Activated naive CD8-positive, alpha-beta T cell (primary cell): Measurements from ENCODE around the gene SLC41A1.
A peak's percentile ranks its signal among the peaks of the same experiment; 100 is the strongest.

Experiments
- H3K27ac Mint-ChIP-seq: one replicate; pipeline ENCODE4 v1.8.0; 2021; ENCODE audit warnings: mixed read lengths
- H3K27me3 Mint-ChIP-seq: one replicate; pipeline ENCODE4 v1.8.0; 2021; ENCODE audit warnings: mixed read lengths
- H3K36me3 Mint-ChIP-seq: one replicate; pipeline ENCODE4 v1.8.0; 2021; ENCODE audit warnings: mixed read lengths
- H3K4me1 Mint-ChIP-seq: one replicate; pipeline ENCODE4 v1.8.0; 2021; ENCODE audit warnings: low read depth, mixed read lengths
- H3K4me3 Mint-ChIP-seq: one replicate; pipeline ENCODE4 v1.8.0; 2021; ENCODE audit warnings: mild to moderate bottlenecking, mixed read lengths
- H3K9me3 Mint-ChIP-seq: one replicate; pipeline ENCODE4 v1.8.0; 2021; ENCODE audit warnings: low read depth, mixed read lengths

SLC41A1 gene

GRCh38 chr1:205805082-205805711 lies 7.8 kb downstream of the SLC41A1 start:
- Mint-ChIP-seq H3K36me3 (peaks cover 3% of the 10 kb centered on the region), H3K27me3 (no peaks in the 10 kb centered on the region), H3K4me1 (peaks cover 70% of the 10 kb centered on the region), H3K4me3 (peak overlapping the region; percentile 77), H3K27ac (peak overlapping the region; percentile 89), H3K9me3 (no peaks in the 10 kb centered on the region)

- peaks cover 3% of the 10 kb centered on the region for H3K36me3 Mint-ChIP-seq
- peak overlapping the region; percentile 52 for H3K27ac Mint-ChIP-seq
- H3K27me3 Mint-ChIP-seq = no peaks in the 10 kb centered on the region
- H3K9me3 Mint-ChIP-seq = no peaks in the 10 kb centered on the region
- H3K4me3 Mint-ChIP-seq = peak overlapping the region; percentile 77
- peaks cover 65% of the 10 kb centered on the region for H3K4me1 Mint-ChIP-seq
Observed at GRCh38 chr1:205804605-205805004, 8.4 kb downstream of the SLC41A1 start.

DNA sequence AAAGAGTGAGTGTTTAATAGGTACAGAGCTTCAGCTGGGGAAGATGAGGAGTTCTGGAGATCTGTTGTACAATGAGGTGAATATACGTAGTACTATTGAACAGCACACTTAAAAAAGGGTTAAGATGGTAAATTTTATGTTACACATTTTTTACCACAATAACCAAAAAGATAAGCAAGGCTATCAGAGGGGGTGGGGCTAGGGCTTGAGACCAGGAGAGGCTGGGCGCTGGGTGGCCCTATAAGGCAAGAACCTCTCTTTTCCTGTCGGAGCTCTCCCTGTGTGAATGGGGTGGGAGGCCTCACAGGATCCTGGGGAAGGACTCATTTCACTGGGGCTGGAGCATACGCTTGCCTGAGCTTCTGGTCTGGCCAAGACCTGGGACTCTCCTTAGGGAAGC lies 9.0 kb downstream of the SLC41A1 start:
- Mint-ChIP-seq H3K9me3 (no peaks in the 10 kb centered on the region), H3K4me3 (no peak overlapping the region), H3K4me1 (peaks cover 59% of the 10 kb centered on the region)

DNA sequence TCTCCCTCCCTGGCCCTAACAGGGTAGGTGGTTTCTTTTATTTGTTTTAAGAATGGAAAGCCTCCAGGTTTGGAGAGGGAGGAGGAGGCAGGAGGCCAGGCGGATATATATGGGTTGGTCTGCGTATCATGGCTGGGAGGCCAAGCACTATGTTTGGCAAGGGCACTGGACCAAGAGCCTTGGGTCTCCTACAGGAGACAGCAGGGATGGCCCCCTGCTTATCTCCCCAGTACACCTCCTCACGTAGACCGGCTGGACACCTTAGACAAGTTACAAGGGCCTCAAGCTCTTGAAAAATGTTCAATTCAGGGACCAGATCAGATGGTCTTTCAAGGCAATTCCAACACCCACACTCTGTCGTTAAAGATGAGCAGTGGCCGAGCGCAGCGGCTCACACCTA lies 10.9 kb downstream of the SLC41A1 start:
- Mint-ChIP-seq H3K27me3 (no peaks in the 10 kb centered on the region), H3K4me3 (no peak overlapping the region), H3K4me1 (peaks cover 45% of the 10 kb centered on the region), H3K27ac (no peak overlapping the region), H3K9me3 (no peaks in the 10 kb centered on the region), H3K36me3 (no peaks in the 10 kb centered on the region)

More for the DNA sequence above, 9.0 kb downstream of the SLC41A1 start:
- H3K36me3 Mint-ChIP-seq = no peaks in the 10 kb centered on the region
- no peak overlapping the region for H3K27ac Mint-ChIP-seq
- no peaks in the 10 kb centered on the region for H3K27me3 Mint-ChIP-seq

DNA sequence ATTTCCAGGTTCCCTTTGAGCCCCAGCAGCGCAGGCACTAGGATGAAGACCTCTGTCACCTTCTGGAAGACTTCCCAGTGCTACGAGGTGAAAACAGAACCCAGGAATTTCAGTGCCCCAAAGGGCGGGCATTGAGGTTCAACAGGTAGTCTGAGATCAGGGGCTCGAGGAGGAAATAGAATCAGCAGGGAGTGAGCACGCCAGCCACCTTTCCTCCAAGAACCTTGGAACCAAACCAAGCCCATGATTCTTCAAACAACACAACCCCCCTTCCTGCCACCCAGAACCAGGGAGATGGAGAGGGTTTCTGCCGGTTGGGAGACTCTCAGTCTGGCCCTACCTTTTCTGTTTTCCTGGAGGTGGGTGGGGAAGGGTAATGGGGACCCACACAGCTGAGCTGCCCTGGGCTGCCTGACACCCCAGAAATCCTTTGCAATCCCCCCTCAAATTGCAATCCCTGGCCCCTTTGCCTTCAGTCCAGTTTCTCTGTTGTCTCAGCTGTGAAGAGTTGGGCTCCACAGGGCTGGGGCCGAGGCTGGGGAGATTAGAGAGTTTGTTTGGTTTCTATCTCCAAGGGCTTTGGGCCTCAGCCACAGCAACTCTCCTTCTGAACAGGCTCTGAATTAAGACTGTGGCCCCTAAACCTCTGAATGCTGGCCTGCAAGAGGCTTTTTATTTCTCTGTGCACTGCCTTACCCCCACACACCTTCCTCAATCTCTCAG lies 11.9 kb downstream of the SLC41A1 start:
- Mint-ChIP-seq H3K27ac (peak overlapping the region; percentile 58), H3K9me3 (no peaks in the 10 kb centered on the region), H3K4me3 (no peak overlapping the region), H3K4me1 (peaks cover 37% of the 10 kb centered on the region), H3K27me3 (no peaks in the 10 kb centered on the region), H3K36me3 (no peaks in the 10 kb centered on the region)

DNA sequence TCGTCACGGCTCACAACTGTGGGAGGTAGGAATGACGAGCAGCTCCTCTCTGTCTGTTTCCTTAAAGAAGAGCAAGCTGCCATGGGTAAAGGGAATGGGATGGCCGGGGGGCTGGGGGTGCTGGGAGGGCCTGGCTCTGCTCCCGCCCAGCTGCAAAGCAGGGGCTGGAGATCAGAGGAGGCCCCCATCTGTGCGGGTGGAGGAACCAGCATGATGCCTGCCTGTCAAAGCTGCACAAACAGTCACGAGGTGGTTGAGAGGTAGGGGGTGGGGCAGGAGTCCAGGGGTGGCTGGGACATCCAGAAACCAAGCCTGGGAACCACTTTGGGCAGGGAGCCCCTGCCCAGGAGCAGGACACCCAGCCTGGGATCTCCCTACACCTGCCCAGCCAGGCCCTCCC lies 12.6 kb downstream of the SLC41A1 start:
- H3K27ac Mint-ChIP-seq = no peak overlapping the region
- no peak overlapping the region for H3K4me3 Mint-ChIP-seq
- H3K27me3 Mint-ChIP-seq = no peaks in the 10 kb centered on the region
- H3K36me3 Mint-ChIP-seq = no peaks in the 10 kb centered on the region
- H3K4me1 Mint-ChIP-seq = peaks cover 29% of the 10 kb centered on the region
- no peaks in the 10 kb centered on the region for H3K9me3 Mint-ChIP-seq

- no peak overlapping the region for H3K27ac Mint-ChIP-seq
Observed at GRCh38 chr1:205798577-205798976, 14.4 kb downstream of the SLC41A1 start.

DNA sequence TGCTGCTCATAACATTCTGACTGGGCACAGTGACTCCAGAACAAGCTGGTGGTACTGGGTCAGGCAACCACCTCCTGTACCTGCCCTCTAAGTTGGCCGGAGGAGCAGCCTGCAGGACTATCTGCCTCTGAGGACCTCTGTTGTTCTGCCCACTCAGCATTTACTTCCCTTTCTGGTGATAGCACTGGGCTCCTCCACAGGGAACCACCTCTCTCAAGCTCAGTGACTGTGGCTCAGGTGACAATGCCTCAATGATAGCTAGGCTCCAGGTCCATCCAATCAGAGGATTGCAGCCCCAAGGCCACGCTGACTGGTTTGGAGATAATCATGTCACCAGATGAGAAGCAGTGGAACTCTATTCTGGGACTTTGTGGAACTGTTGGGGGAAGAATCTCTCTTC lies 15.8 kb downstream of the SLC41A1 start:
- Mint-ChIP-seq H3K27me3 (no peaks in the 10 kb centered on the region), H3K27ac (peak overlapping the region; percentile 22), H3K4me1 (peaks cover 6% of the 10 kb centered on the region), H3K36me3 (no peaks in the 10 kb centered on the region), H3K9me3 (no peaks in the 10 kb centered on the region), H3K4me3 (no peak overlapping the region)

More at GRCh38 chr1:205798577-205798976, 14.4 kb downstream of the SLC41A1 start:
- Mint-ChIP-seq H3K4me1 (peaks cover 12% of the 10 kb centered on the region), H3K4me3 (no peak overlapping the region), H3K36me3 (no peaks in the 10 kb centered on the region), H3K9me3 (no peaks in the 10 kb centered on the region), H3K27me3 (no peaks in the 10 kb centered on the region)

DNA sequence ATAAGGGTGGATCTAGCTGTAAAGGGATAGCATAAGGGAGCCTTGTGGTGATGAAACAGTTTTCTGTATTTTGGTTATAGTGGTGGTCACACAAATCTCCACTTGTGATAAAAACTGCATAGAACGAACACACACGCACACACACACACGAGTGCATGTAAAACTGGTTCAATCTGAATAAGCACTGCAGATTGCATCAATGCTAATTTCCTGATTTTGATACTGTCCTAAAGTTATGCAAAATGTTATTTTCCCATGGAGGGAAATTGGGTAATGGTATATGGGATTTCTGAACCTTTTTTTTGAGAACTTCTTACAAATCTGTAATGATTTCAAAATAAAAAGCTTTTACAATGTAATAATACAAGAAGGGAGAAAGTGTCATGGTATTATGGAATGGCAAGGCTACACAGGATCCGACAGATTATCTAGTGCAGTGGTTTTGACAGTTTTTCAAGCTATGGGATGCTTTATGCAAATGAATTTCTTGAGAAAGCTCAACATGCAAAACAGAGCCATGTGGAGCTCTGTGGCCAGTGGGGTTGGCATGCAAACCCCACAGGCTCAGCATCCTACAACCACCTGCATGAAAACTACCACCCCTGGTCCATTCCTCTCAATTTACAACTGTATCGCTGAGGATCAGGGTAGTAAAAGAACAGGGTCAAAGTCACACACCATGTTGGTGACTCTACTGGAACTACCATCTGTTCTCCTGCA lies 18.8 kb downstream of the SLC41A1 start:
- Mint-ChIP-seq H3K27me3 (no peaks in the 10 kb centered on the region), H3K36me3 (no peaks in the 10 kb centered on the region), H3K4me1 (no peaks in the 10 kb centered on the region), H3K27ac (no peak overlapping the region), H3K9me3 (no peaks in the 10 kb centered on the region), H3K4me3 (no peak overlapping the region)

DNA sequence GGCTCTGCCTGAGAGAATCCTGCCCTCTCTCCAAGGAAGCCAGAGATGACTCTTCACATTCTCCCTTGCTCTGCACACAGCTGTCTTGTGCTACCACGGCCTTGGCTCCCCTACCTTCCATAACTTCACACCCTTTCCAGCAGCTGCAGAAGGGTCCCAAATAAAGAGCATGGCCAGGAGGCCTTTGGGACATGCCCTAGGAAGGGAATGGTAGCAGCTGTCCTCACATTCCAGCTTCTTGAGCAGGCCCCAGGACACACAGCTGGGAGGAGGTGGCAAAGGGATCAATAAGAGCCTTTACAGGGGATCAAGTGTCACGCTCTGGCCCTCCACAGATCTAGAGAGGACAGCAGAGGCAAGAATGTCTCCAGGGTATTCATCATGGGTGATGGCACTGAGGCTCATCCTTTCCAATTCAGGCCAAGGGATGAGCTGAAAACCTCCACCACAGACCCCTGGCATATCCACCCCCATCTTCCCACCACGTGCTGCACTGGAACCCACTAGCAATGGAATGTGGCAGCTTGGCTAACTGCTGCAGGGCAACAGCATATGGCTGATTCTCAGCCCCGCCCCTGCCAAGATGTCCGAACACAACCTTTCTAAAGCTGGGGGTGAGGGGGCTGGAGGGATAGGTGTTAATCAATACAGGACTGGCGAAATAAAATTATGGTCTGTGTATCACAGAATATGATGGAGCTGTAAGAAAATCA lies 19.9 kb downstream of the SLC41A1 start:
- Mint-ChIP-seq H3K4me3 (no peak overlapping the region), H3K27me3 (no peaks in the 10 kb centered on the region), H3K36me3 (no peaks in the 10 kb centered on the region), H3K9me3 (no peaks in the 10 kb centered on the region), H3K27ac (peak overlapping the region; percentile 6), H3K4me1 (no peaks in the 10 kb centered on the region)

- H3K36me3 Mint-ChIP-seq = no peaks in the 10 kb centered on the region
Observed at GRCh38 chr1:205792481-205792881, 20.5 kb downstream of the SLC41A1 start.

GRCh38 chr1:205791568-205792180 lies 21.3 kb downstream of the SLC41A1 start:
- Mint-ChIP-seq H3K9me3 (no peaks in the 10 kb centered on the region), H3K27me3 (no peaks in the 10 kb centered on the region), H3K27ac (no peak overlapping the region), H3K4me3 (no peak overlapping the region), H3K36me3 (no peaks in the 10 kb centered on the region), H3K4me1 (no peaks in the 10 kb centered on the region)

More at GRCh38 chr1:205792481-205792881, 20.5 kb downstream of the SLC41A1 start:
- Mint-ChIP-seq H3K4me3 (no peak overlapping the region), H3K4me1 (no peaks in the 10 kb centered on the region), H3K27ac (no peak overlapping the region), H3K9me3 (no peaks in the 10 kb centered on the region), H3K27me3 (no peaks in the 10 kb centered on the region)

DNA sequence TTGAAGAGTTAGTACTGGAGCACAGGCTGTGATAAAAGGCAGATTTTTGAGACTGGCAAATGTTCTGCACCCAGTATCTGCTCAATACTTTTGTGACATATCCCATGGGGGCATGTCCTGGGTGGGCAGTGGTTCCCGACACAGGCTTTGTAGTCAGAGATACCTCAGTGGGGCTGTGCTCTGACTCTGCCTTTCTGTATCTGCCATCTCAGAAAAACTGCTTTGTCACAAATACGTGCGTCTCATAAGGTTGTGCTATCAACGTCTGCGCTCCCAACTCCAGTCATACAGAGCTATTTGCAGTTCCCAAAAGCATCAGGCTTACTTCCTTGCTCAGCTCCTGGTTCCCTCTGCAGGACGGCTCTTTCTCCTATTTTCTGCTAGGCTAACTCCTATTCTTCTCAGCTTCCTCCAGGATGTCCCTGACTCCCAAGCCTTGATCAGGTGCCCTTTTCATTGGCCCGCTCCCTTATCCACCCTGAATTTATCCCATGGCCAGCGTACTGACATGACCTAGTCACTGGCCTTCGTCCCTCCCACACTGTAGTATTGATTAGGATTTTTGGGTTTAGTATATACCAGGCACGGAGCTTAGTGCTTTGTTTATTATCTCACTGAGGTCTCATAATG lies 25.6 kb downstream of the SLC41A1 start:
- Mint-ChIP-seq H3K9me3 (no peaks in the 10 kb centered on the region), H3K4me3 (no peak overlapping the region), H3K27me3 (no peaks in the 10 kb centered on the region), H3K36me3 (no peaks in the 10 kb centered on the region), H3K4me1 (peaks cover 5% of the 10 kb centered on the region), H3K27ac (no peak overlapping the region)

GRCh38 chr1:205786601-205787000 lies 26.4 kb downstream of the SLC41A1 start:
- no peaks in the 10 kb centered on the region for H3K36me3 Mint-ChIP-seq
- no peak overlapping the region for H3K4me3 Mint-ChIP-seq
- H3K4me1 Mint-ChIP-seq = peaks cover 5% of the 10 kb centered on the region
- H3K27ac Mint-ChIP-seq = no peak overlapping the region
- H3K27me3 Mint-ChIP-seq = no peaks in the 10 kb centered on the region
- H3K9me3 Mint-ChIP-seq = no peaks in the 10 kb centered on the region
